HG02798 (cell line): ENCODE measurements around the gene DNAI1.
"Not testable (repeated sequence)": the region's sequence is repeated elsewhere in the genome, so short reads cannot be mapped to it uniquely, and the experiment has no call there.

Source experiments
- ATAC-seq: cut with Tn5 transposase; IDR thresholded peaks from one replicate; pipeline ENCODE4 v1.9.1; 2021; ENCODE audit warnings: mild to moderate bottlenecking; ENCODE audit not compliant: unreplicated experiment, poor library complexity

DNAI1 gene

GRCh38 chr9:34458013-34458958, at the start of gene DNAI1, which contains the start of gene FAM219A:
TSS of gene DNAI1 (plus strand) at chr9:34458805. CDS start at chr9:34459006, 201 bp downstream.
TSS of gene FAM219A (minus strand) at chr9:34458570. CDS start at chr9:34458263, 307 bp downstream.
- peak; percentile 98 for ATAC-seq

DNA sequence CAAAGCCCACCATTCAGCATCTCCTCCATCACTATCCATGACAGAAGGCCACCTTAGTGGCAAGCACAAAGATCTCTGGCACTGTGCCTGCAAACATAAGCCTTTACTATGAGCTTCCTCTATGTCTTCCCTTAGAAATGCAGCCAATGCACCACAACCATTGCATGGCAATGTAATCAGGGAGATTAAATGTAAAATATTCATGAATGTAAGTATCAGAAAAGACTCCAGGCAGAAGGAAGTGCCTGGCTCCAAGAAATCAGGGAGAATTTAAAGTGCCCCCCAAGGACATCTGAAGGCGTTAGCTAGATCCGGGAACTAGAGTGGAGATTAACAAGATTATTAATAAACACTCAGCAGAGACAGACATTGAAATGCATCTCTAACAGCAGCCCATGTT, 49.5 kb upstream of the DNAI1 start:
- ATAC-seq: no peak

DNA sequence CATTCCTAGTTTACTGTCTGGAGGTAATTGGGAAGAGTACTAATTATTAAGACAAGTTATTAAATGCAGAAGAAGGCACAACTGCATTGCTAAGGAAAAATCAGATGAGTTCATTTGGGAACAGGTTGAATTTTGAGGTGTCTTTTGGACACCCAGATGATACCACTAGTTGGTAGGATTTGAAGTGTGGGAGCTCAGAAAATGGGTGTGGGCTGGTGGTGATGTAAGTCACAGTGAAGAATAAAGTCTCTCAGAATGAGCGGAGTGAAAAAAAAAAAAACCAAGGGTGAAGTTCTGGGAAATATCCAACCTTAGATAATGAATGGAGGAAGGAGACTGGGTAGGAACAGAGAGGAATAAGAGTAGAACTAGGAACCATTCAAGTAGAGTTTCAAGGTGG, 46.3 kb upstream of the DNAI1 start:
- no peak for ATAC-seq

GRCh38 chr9:34413231-34413852, 45.3 kb upstream of the DNAI1 start:
- ATAC-seq: no peak

DNA sequence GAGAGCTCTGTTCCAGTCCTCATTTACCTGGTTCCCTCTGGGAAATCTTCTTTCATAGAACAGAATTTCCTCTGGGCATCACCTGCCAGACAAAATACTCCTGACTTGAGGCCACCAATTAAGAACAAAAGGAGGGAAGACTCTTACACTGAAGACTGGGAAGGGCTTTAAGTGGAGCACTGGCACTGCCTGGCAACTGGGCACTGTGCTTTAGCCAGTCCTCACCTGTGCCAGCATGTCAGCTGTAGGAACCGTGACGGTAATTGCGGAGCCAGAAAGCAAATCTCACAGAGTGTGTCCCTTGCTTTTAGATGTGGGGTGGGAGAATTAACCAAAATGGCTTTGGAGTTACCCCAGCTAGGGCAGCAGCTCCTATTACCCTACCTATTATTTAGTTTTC, 40.9 kb upstream of the DNAI1 start:
- no peak for ATAC-seq

GRCh38 chr9:34419716-34420504, 38.7 kb upstream of the DNAI1 start:
- no peak for ATAC-seq

- no peak for ATAC-seq
These were observed 32.1 kb upstream of the DNAI1 start for GRCh38 chr9:34426347-34427074.

- no peak for ATAC-seq
These were observed 30.2 kb upstream of the DNAI1 start for GRCh38 chr9:34428325-34428958.

- no peak for ATAC-seq
These were observed 27.7 kb upstream of the DNAI1 start for GRCh38 chr9:34430843-34431437.

- ATAC-seq: no peak
These were observed 26.9 kb upstream of the DNAI1 start for GRCh38 chr9:34431667-34432066.

GRCh38 chr9:34437006-34437925, 21.3 kb upstream of the DNAI1 start:
- no peak for ATAC-seq

DNA sequence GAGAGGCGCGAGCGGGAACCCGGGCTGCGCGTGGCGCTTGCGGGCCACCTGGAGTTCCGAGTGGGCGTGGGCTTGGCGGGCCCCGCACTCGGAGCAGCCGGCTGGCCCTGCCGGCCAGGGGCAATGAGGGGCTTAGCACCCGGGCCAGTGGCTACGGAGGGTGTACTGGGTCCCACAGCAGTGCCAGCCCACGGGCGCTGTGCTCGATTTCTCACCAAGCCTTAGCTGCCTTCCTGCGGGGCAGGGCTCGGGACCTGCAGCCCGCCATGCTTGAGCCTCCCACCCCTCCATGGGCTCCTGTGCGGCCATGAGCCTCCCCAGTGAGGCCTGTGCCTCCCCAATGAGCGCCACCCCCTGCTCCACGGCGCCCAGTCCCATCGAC, 20.7 kb upstream of the DNAI1 start:
- ATAC-seq: not testable (repeated sequence)

DNA sequence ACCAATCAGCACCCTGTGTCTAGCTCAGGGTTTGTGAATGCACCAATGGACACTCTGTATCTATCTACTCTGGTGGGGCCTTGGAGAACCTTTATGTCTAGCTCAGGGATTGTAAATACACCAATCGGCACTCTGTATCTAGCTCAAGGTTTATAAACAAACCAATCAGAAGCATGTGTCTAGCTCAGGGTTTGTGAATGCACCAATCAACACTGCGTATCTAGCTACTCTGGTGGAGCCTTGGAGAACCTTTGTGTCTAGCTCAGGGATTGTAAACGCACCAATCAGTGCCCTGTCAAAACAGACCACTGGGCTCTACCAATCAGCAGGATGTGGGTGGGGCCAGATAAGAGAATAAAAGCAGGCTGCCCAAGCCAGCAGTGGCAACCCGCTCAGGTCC, 20.1 kb upstream of the DNAI1 start:
- not testable (repeated sequence) for ATAC-seq

GRCh38 chr9:34440017-34440416, 18.6 kb upstream of the DNAI1 start:
- ATAC-seq: no peak

- no peak for ATAC-seq
These were observed 15.8 kb upstream of the DNAI1 start for GRCh38 chr9:34442770-34443169.

GRCh38 chr9:34443533-34443932, 15.1 kb upstream of the DNAI1 start:
- no peak for ATAC-seq

GRCh38 chr9:34443976-34444375, 14.6 kb upstream of the DNAI1 start:
- no peak for ATAC-seq

GRCh38 chr9:34446468-34446891, 12.1 kb upstream of the DNAI1 start:
- ATAC-seq: no peak
